Parathyroid adenoma (tissue), 2 donors: ENCODE data around the gene RETREG3.

Experiments used
- H2AFZ ChIP-seq: fragments of 300-600 bp; sonication (generic); one replicate; pipeline ENCODE4 v1.7.0; 2017; ENCODE audit warnings: antibody characterized with exemption, mild to moderate bottlenecking
- H3K27ac ChIP-seq: fragments of 300-600 bp; sonication (generic); one replicate; pipeline ENCODE4 v1.7.0; 2017
- H3K27me3 ChIP-seq: fragments of 300-600 bp; sonication (generic); one replicate; pipeline ENCODE4 v1.7.0; 2017; ENCODE audit warnings: low read length; ENCODE audit not compliant: control insufficient read depth, insufficient read depth
- H3K36me3 ChIP-seq: fragments of 300-600 bp; sonication (generic); one replicate; pipeline ENCODE4 v1.7.0; 2017; ENCODE audit warnings: low read length; ENCODE audit not compliant: control insufficient read depth, insufficient read depth
- H3K4me1 ChIP-seq: fragments of 300-600 bp; sonication (generic); one replicate; pipeline ENCODE4 v1.7.0; 2017; ENCODE audit warnings: control low read depth
- H3K4me2 ChIP-seq: fragments of 300-600 bp; sonication (generic); one replicate; pipeline ENCODE4 v1.7.0; 2017; ENCODE audit warnings: low read length
- H3K4me3 ChIP-seq: fragments of 300-600 bp; sonication (generic); one replicate; pipeline ENCODE4 v1.7.0; 2017; ENCODE audit warnings: low read depth, low read length
- H3K79me2 ChIP-seq: fragments of 300-600 bp; sonication (generic); one replicate; pipeline ENCODE4 v1.7.0; 2017; ENCODE audit warnings: control low read depth
- H3K9ac ChIP-seq: fragments of 300-600 bp; sonication (generic); one replicate; pipeline ENCODE4 v1.7.0; 2017; ENCODE audit warnings: mild to moderate bottlenecking
- H3K9me3 ChIP-seq: fragments of 300-600 bp; sonication (generic); one replicate; pipeline ENCODE4 v1.7.0; 2017; ENCODE audit warnings: low read length; ENCODE audit not compliant: control insufficient read depth
- TF ChIP-seq, protein P1 (sequence below): fragments of 300-600 bp; sonication (generic); IDR thresholded peaks from one replicate; pipeline ENCODE4 v1.7.0; 2017; ENCODE audit warnings: antibody characterized with exemption, mild to moderate bottlenecking
- donor health status: primary hyperparathyroidism.

The RETREG3 gene

DNA sequence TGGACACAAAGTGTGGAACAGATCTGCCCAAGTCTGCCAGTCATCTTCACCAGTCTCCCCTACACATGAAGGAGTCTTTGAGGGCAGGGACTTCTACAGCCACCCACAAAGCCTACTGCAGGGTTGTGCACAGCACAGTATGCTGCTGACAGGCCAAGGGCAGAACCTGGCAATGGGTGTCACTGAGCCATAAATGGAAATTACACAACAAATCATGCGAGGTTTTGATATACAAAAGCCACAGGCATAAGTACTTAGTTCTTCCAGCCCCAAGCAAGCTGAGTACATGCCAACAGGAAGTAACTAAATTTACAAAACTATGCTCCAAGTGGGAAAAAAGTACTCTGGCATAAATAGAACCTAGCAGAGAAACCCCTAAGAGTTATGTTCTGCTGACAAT, 23.8 kb downstream of the RETREG3 start:
- H3K27me3 ChIP-seq: no peaks in the 10 kb centered on the region
- H3K4me2 ChIP-seq: no peak overlapping the region
- H3K27ac ChIP-seq: no peak overlapping the region
- no peak overlapping the region for H2AFZ ChIP-seq
- no peak overlapping the region for H3K9ac ChIP-seq
- peaks cover 12% of the 10 kb centered on the region for H3K79me2 ChIP-seq
- H3K4me3 ChIP-seq: no peak overlapping the region
- H3K4me1 ChIP-seq: no peaks in the 10 kb centered on the region
- TF ChIP-seq, protein P1, sequence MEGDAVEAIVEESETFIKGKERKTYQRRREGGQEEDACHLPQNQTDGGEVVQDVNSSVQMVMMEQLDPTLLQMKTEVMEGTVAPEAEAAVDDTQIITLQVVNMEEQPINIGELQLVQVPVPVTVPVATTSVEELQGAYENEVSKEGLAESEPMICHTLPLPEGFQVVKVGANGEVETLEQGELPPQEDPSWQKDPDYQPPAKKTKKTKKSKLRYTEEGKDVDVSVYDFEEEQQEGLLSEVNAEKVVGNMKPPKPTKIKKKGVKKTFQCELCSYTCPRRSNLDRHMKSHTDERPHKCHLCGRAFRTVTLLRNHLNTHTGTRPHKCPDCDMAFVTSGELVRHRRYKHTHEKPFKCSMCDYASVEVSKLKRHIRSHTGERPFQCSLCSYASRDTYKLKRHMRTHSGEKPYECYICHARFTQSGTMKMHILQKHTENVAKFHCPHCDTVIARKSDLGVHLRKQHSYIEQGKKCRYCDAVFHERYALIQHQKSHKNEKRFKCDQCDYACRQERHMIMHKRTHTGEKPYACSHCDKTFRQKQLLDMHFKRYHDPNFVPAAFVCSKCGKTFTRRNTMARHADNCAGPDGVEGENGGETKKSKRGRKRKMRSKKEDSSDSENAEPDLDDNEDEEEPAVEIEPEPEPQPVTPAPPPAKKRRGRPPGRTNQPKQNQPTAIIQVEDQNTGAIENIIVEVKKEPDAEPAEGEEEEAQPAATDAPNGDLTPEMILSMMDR: no peak
- no peaks in the 10 kb centered on the region for H3K36me3 ChIP-seq
- H3K9me3 ChIP-seq: no peaks in the 10 kb centered on the region

DNA sequence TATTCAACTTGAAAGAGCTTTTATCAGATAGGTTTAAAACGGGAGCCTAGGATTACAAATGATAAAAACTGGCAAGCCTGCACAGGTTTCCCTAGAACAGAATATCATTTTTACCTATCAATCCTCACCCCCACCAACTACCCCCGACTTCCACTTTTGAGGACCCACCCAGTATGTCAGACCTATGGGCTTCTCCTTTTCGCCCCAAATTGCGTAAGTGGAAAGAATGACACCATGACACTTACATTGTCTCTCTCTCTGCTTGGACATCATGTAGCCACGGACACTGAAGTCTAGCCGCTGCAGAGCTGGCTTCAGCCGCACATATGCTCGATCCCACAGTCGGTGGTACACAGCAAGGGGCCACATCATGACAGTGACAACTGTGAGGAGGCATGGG, 24.3 kb downstream of the RETREG3 start:
- H3K9me3 ChIP-seq: no peaks in the 10 kb centered on the region
- H3K27ac ChIP-seq: no peak overlapping the region
- no peaks in the 10 kb centered on the region for H3K27me3 ChIP-seq
- H3K4me2 ChIP-seq: no peak overlapping the region
- peaks cover 8% of the 10 kb centered on the region for H3K79me2 ChIP-seq
- no peaks in the 10 kb centered on the region for H3K4me1 ChIP-seq
- no peak overlapping the region for H3K4me3 ChIP-seq
- no peaks in the 10 kb centered on the region for H3K36me3 ChIP-seq
- TF ChIP-seq, protein P1: no peak
- no peak overlapping the region for H3K9ac ChIP-seq
- no peak overlapping the region for H2AFZ ChIP-seq

DNA sequence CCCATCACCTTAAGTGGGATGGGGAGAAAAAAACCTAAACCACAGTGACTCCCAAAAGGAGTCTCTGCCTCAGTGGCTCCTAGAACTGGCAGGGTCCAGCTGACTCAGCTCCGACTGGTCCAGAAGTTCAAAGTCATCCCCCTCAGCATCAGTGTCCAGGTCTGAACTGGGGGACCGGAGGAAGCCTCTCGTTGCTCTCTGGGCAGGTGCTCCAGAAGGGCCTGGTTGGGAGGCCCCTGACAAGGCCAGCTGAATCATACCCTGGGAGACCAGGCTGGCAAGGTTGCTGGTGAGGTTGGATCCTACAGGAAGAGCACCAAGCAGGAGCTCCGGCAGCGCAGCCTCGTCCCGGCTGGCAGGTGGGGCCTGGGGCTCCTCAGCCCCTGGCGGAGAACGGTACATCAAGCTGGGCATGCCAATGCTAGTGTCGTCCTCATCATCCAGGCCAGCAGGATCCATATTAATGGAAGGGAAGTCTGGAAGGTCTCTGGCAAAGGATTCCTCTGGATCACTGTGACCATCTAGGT, 27.4 kb downstream of the RETREG3 start:
- TF ChIP-seq, protein P1: no peak
- H3K36me3 ChIP-seq: no peaks in the 10 kb centered on the region

DNA sequence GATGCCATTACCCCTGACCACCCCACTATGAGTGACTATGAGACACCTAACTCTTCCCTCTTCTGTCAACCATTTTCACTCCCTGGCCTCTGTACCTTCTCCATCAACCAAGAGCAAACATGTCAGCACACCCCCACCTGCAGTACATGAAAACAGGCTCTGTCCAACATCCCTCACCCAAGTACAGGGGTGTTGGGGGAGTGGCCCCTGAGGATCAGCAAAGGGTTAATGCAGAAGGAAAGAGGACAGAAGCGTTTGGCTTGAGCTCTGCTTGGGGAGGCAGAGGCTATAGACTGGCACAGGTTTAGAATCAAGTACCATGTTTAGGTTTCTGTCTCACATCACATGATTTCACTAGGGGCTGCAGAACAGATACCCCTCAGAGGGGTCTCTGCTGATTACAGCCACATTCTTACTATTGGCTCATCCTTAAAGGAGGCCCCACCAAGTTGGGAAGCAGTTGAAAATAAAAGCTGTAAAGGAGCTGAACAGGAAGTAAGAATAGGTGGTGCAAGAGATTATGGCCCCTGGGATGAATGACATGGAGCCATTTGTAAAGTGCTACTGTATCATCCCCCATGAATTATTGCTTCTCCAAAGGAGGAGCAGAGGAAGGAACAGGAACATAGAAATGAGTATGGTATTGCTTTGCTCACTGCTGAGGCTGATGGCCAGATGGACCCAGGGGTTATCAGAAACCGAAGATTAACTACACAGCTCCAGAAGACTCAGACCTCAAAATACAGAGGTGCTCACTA, 29.2 kb downstream of the RETREG3 start:
- TF ChIP-seq, protein P1: no peak
- H3K4me2 ChIP-seq: no peak overlapping the region
- no peak overlapping the region for H2AFZ ChIP-seq
- no peak overlapping the region for H3K4me3 ChIP-seq
- no peak overlapping the region for H3K9ac ChIP-seq
- no peaks in the 10 kb centered on the region for H3K36me3 ChIP-seq
- no peaks in the 10 kb centered on the region for H3K27me3 ChIP-seq
- peaks cover 4% of the 10 kb centered on the region for H3K79me2 ChIP-seq
- peaks cover 9% of the 10 kb centered on the region for H3K4me1 ChIP-seq
- no peak overlapping the region for H3K27ac ChIP-seq
- H3K9me3 ChIP-seq: no peaks in the 10 kb centered on the region

More for the DNA sequence above, 27.4 kb downstream of the RETREG3 start:
- Histone ChIP-seq H2AFZ (no peak overlapping the region), H3K27ac (no peak overlapping the region), H3K4me1 (peaks cover 8% of the 10 kb centered on the region), H3K27me3 (no peaks in the 10 kb centered on the region), H3K9ac (no peak overlapping the region), H3K4me3 (no peak overlapping the region), H3K4me2 (no peak overlapping the region), H3K9me3 (no peaks in the 10 kb centered on the region), H3K79me2 (peaks cover 4% of the 10 kb centered on the region)
